OCI-LY7 (cell line): ENCODE measurements around the gene EDAR. TPM values are rescaled to one million over a fixed set of nuclear protein-coding genes. Genes with fewer than 3 reads are reported as not detected.

Source experiments
- BruUV-seq: library from RNA; stranded (reverse); fragments of 400-500 nt; replicated peaks from 2 replicates; lab custom pipeline; 2021; lab: Mats Ljungman, UMichigan
- CTCF ChIA-PET: fragments of 300-600 bp; sonication (Branson Sonifier 250); formaldehyde crosslinking; loops from one replicate; lab custom pipeline; 2022; ENCODE audit warnings: antibody characterized with exemption; ENCODE audit not compliant: unreplicated experiment; lab: Charles Lee
- POLR2A ChIA-PET: fragments of 300-600 bp; sonication (Branson Sonifier 250); formaldehyde crosslinking; loops from one replicate; lab custom pipeline; 2022; ENCODE audit warnings: antibody characterized with exemption; lab: Charles Lee
- DNase-seq: peaks from one replicate; pipeline ENCODE4 v3.0.0-alpha.2; 2015; ENCODE audit warnings: low spot score
- H2AFZ ChIP-seq: fragments of 200-600 bp; sonication (generic), shearing (Covaris generic); 2 replicates; pipeline ENCODE4 v1.6.1; 2014; ENCODE audit warnings: mild to moderate bottlenecking, antibody characterized with exemption, low read length, moderate library complexity
- H3K27ac ChIP-seq: fragments of 200-600 bp; sonication (generic); 2 replicates; pipeline ENCODE4 v1.5.1; 2014; ENCODE audit warnings: mixed run types, low read depth, mild to moderate bottlenecking, moderate library complexity, low read length, inconsistent platforms; ENCODE audit not compliant: poor library complexity, severe bottlenecking
- H3K36me3 ChIP-seq: fragments of 200-600 bp; sonication (generic); 2 replicates; pipeline ENCODE4 v1.6.1; 2014; ENCODE audit warnings: mild to moderate bottlenecking, antibody characterized with exemption, low read length, moderate library complexity, mixed read lengths; ENCODE audit not compliant: insufficient read depth
- H3K4me1 ChIP-seq: fragments of 200-600 bp; sonication (generic); 2 replicates; pipeline ENCODE4 v1.5.1; 2014; ENCODE audit warnings: mild to moderate bottlenecking, low read length; ENCODE audit not compliant: insufficient read depth, poor library complexity, severe bottlenecking
- H3K4me2 ChIP-seq: fragments of 200-600 bp; sonication (generic); 2 replicates; pipeline ENCODE4 v1.6.1; 2014; ENCODE audit warnings: mild to moderate bottlenecking, low read length
- H3K4me3 ChIP-seq: fragments of 200-600 bp; sonication (generic); 2 replicates; pipeline ENCODE4 v1.5.1; 2014; ENCODE audit warnings: mild to moderate bottlenecking, low read depth, low read length; ENCODE audit not compliant: poor library complexity, severe bottlenecking
- H3K79me2 ChIP-seq: fragments of 200-600 bp; sonication (generic); 2 replicates; pipeline ENCODE4 v1.6.1; 2016; ENCODE audit warnings: low read depth, mild to moderate bottlenecking, low read length, moderate library complexity, mixed read lengths; ENCODE audit not compliant: insufficient read depth
- H3K9me2 ChIP-seq: fragments of 200-600 bp; sonication (generic); 2 replicates; pipeline ENCODE4 v1.6.1; 2016; ENCODE audit warnings: mild to moderate bottlenecking, low read length, mixed read lengths; ENCODE audit not compliant: insufficient read depth
- H3K9me3 ChIP-seq: fragments of 200-600 bp; sonication (generic); 2 replicates; pipeline ENCODE4 v1.6.1; 2014; ENCODE audit warnings: mild to moderate bottlenecking, mixed run types, low read length, mixed read lengths
- H4K20me1 ChIP-seq: fragments of 200-600 bp; sonication (generic); 2 replicates; pipeline ENCODE4 v1.6.1; 2014; ENCODE audit warnings: mild to moderate bottlenecking, antibody characterized with exemption, low read length, moderate library complexity, mixed read lengths; ENCODE audit not compliant: insufficient read depth
- EZH2phosphoT487 ChIP-seq: fragments of 200-600 bp; sonication (generic); IDR thresholded peaks from 2 replicates; pipeline ENCODE4 v1.6.1; 2018; ENCODE audit warnings: low read depth, borderline replicate concordance, mild to moderate bottlenecking, mixed run types, antibody characterized with exemption, low read length, moderate library complexity, mixed read lengths
- intact Hi-C: fragments of 100-400 bp; cut with micrococcal nuclease; formaldehyde crosslinking; loops from one replicate; pipeline ENCODE4 v1.10.0; 2022; ENCODE audit not compliant: unreplicated experiment
- total RNA-seq, 2 experiments: library from RNA; depleted of rRNA in 1 of 2; stranded (reverse); fragments of >200 nt in 1 of 2; shearing (Covaris generic) in 1 of 2; gene quantifications; 2 replicates each; pipeline ENCODE4 v1.2.3, GENCODE V29; 2014 to 2022
- TF ChIP-seq, protein P1 (sequence below): fragments of 200-600 bp; sonication (generic); conservative IDR thresholded peaks from 2 replicates; pipeline ENCODE4 v1.5.1; 2014; ENCODE audit warnings: mild to moderate bottlenecking, antibody characterized with exemption, low read length, moderate library complexity, mixed read lengths

EDAR gene
- total RNA-seq, 2 experiments from 2014 or later, result not detected

- no peak for DNase-seq
- no peaks in the 10 kb centered on the region for H3K4me1 ChIP-seq
- H3K4me3 ChIP-seq, result no peak overlapping the region
- no peaks in the 10 kb centered on the region for H3K79me2 ChIP-seq
- H4K20me1 ChIP-seq, result no peaks in the 10 kb centered on the region
- H3K4me2 ChIP-seq, result no peak overlapping the region
- POLR2A ChIA-PET, result no interaction called here
- BruUV-seq, result no TSS peak
- intact Hi-C loops, result no loop called here
- CTCF ChIA-PET, result no interaction called here
- H3K36me3 ChIP-seq, result no peaks in the 10 kb centered on the region
- no peaks in the 10 kb centered on the region for H3K9me3 ChIP-seq
- H3K27ac ChIP-seq, result no peak overlapping the region
- H3K9me2 ChIP-seq, result no peaks in the 10 kb centered on the region
- no peak overlapping the region for H2AFZ ChIP-seq
- no peak for TF ChIP-seq EZH2phosphoT487
- TF ChIP-seq, protein P1, sequence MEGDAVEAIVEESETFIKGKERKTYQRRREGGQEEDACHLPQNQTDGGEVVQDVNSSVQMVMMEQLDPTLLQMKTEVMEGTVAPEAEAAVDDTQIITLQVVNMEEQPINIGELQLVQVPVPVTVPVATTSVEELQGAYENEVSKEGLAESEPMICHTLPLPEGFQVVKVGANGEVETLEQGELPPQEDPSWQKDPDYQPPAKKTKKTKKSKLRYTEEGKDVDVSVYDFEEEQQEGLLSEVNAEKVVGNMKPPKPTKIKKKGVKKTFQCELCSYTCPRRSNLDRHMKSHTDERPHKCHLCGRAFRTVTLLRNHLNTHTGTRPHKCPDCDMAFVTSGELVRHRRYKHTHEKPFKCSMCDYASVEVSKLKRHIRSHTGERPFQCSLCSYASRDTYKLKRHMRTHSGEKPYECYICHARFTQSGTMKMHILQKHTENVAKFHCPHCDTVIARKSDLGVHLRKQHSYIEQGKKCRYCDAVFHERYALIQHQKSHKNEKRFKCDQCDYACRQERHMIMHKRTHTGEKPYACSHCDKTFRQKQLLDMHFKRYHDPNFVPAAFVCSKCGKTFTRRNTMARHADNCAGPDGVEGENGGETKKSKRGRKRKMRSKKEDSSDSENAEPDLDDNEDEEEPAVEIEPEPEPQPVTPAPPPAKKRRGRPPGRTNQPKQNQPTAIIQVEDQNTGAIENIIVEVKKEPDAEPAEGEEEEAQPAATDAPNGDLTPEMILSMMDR, result no peak
These were observed 39.9 kb upstream of the EDAR start for GRCh38 chr2:109028738-109029489.

- DNase-seq, result no peak
- no TSS peak for BruUV-seq
- no peaks in the 10 kb centered on the region for H3K4me1 ChIP-seq
- H3K9me3 ChIP-seq, result no peaks in the 10 kb centered on the region
- H3K4me2 ChIP-seq, result no peak overlapping the region
- no peak for TF ChIP-seq EZH2phosphoT487
- TF ChIP-seq, protein P1, result no peak
- no peaks in the 10 kb centered on the region for H3K79me2 ChIP-seq
- no peak overlapping the region for H2AFZ ChIP-seq
- ChIA-PET POLR2A (no interaction called here), CTCF (no interaction called here)
- H3K27ac ChIP-seq, result no peak overlapping the region
- intact Hi-C loops, result no loop called here
- no peaks in the 10 kb centered on the region for H4K20me1 ChIP-seq
- no peak overlapping the region for H3K4me3 ChIP-seq
- no peaks in the 10 kb centered on the region for H3K36me3 ChIP-seq
- H3K9me2 ChIP-seq, result no peaks in the 10 kb centered on the region
These were observed 39.3 kb upstream of the EDAR start for GRCh38 chr2:109028277-109028676.

DNA sequence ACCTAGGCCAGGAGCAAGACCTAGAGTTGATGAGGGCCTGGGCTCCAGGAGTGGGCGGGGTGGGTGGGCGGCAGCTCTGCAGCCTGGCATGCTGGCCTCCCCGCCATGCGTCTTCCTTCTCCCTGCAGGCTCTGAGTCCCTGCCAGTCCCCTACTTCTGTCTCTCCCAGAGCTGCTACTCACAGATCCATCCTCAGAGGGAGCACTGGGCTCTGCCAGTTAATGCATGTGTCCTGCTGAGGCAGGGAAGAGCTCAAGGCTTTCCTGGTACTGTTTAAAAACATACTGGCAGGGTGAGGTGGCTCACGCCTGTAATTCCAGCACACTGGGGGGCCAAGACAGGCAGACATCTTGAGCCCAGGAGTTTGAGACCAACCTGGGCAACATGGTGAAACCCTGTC lies 38.7 kb upstream of the EDAR start:
- H4K20me1 ChIP-seq, result no peaks in the 10 kb centered on the region
- no peak for DNase-seq
- H3K36me3 ChIP-seq, result no peaks in the 10 kb centered on the region
- no peak overlapping the region for H2AFZ ChIP-seq
- H3K9me2 ChIP-seq, result no peaks in the 10 kb centered on the region
- H3K27ac ChIP-seq, result no peak overlapping the region
- POLR2A ChIA-PET, result no interaction called here
- CTCF ChIA-PET, result no interaction called here
- intact Hi-C loops, result no loop called here
- no peak overlapping the region for H3K4me3 ChIP-seq
- TF ChIP-seq, protein P1, result no peak
- no peak for TF ChIP-seq EZH2phosphoT487
- H3K4me1 ChIP-seq, result no peaks in the 10 kb centered on the region
- no peaks in the 10 kb centered on the region for H3K79me2 ChIP-seq
- BruUV-seq, result no TSS peak
- H3K9me3 ChIP-seq, result no peaks in the 10 kb centered on the region
- no peak overlapping the region for H3K4me2 ChIP-seq
